ENCODE measurements around the gene FAM83E. TPM values are rescaled to one million over a fixed set of nuclear protein-coding genes. Genes with fewer than 3 reads are reported as not detected.
A peak's percentile ranks its signal among the peaks of the same experiment; 100 is the strongest.

The FAM83E gene
- total RNA-seq, 1 experiment from 2014 or later, result 12.3 TPM

DNA sequence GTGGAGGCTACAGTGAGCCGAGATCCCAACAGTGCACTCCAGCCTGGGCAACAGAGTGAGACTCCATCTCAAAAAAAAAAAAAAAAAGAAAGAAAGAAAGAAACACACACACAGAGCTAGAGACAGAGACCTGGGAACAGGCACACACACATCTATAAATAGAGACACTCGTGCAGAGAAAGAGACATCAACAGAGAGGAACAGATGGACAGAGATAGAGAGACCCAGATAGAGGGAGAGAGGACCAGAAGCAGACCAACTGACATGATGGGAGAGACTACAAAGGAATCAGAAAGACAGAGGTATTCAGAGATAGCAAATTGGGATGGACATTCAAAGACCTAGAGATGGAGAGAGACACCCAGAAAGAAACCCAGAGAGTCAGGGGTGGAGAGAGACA is 33.3 kb upstream of the FAM83E start:
- H3K4me1 ChIP-seq (replicated peaks; ENCODE audit: insufficient read depth), result peaks cover 27% of the 10 kb centered on the region
- peaks cover 27% of the 10 kb centered on the region; the same call in 1 of the 2 replicates for H3F3A ChIP-seq (ENCODE audit: insufficient read depth, low read depth)
- ChIA-PET POLR2A (ENCODE audit: unreplicated experiment) (no interaction called here), CTCF (interaction anchor here (0.7 kb wide), 1 partner anchor 134 kb away, joined by 7 read pairs; no protein-coding TSS in a partner anchor)
- no peaks in the 10 kb centered on the region for H4K20me1 ChIP-seq (ENCODE audit: insufficient read depth)
- H3K27me3 ChIP-seq (ENCODE audit: insufficient read depth, low read depth), result no peaks in the 10 kb centered on the region
- no peaks in the 10 kb centered on the region for H3K36me3 ChIP-seq (ENCODE audit: low read depth)
- H3K79me2 ChIP-seq (ENCODE audit: low read depth), result no peaks in the 10 kb centered on the region
- no peak for DNase-seq
- H3K27ac ChIP-seq, result no peak overlapping the region
- intact Hi-C loops (cut with micrococcal nuclease; ENCODE audit: unreplicated experiment), result loop anchor here (5.0 to 10.0 kb wide), 3 partner anchors 104 to 347 kb away; partner anchors contain the start of genes FTL, FUT1, GYS1 and RUVBL2
- no TSS peak for BruUV-seq (replicated peaks)
- H3K4me2 ChIP-seq, result no peak overlapping the region
- TF ChIP-seq, protein P1, sequence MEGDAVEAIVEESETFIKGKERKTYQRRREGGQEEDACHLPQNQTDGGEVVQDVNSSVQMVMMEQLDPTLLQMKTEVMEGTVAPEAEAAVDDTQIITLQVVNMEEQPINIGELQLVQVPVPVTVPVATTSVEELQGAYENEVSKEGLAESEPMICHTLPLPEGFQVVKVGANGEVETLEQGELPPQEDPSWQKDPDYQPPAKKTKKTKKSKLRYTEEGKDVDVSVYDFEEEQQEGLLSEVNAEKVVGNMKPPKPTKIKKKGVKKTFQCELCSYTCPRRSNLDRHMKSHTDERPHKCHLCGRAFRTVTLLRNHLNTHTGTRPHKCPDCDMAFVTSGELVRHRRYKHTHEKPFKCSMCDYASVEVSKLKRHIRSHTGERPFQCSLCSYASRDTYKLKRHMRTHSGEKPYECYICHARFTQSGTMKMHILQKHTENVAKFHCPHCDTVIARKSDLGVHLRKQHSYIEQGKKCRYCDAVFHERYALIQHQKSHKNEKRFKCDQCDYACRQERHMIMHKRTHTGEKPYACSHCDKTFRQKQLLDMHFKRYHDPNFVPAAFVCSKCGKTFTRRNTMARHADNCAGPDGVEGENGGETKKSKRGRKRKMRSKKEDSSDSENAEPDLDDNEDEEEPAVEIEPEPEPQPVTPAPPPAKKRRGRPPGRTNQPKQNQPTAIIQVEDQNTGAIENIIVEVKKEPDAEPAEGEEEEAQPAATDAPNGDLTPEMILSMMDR (conservative IDR thresholded peaks at IDR 0.05), result no peak
- no peak for TF ChIP-seq EZH2 (IDR thresholded peaks at IDR 0.05; ENCODE audit: low read depth)
- H2AFZ ChIP-seq, result no peak overlapping the region
- no peak overlapping the region for H3K4me3 ChIP-seq
- no peaks in the 10 kb centered on the region for H3K9me3 ChIP-seq (ENCODE audit: insufficient read depth, low read depth)
- H3K9me2 ChIP-seq (ENCODE audit: insufficient read depth), result no peaks in the 10 kb centered on the region

DNA sequence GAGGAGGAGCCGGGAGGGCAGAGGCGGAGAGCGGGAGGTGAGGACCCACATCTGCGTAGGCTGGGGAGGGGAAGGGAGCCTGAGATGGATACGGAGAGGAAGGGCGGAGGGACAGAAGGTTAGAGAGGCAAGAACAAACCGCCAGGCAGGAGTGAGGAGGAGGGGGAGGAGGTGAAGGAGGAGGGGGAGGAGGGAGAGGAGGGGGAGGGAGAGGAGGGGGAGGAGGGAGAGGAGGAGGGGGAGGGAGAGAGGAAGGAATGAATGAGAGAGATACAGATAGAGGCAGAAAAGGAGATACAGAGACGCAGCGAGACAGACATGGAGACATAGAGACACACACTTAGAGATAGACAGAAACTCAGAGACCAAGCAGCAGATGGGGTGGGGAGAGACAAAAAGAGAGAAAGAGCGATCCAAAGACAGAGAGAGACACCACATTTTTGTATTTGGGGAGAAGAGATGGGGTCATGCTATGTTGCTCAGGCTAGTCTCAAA is 31.9 kb upstream of the FAM83E start:
- intact Hi-C loops (cut with micrococcal nuclease; ENCODE audit: unreplicated experiment), result loop anchor here (1.0 to 10.0 kb wide), 8 partner anchors 68 to 348 kb away; partner anchors contain the start of genes FTL, FUT1, GYS1 and RUVBL2
- Histone ChIP-seq H3K27ac (no peak overlapping the region), H3K36me3 (ENCODE audit: low read depth) (no peaks in the 10 kb centered on the region), H3F3A (ENCODE audit: insufficient read depth, low read depth) (peaks cover 30% of the 10 kb centered on the region), H3K27me3 (ENCODE audit: insufficient read depth, low read depth) (no peaks in the 10 kb centered on the region), H3K4me3 (peak overlapping the region; percentile 69), H4K20me1 (ENCODE audit: insufficient read depth) (no peaks in the 10 kb centered on the region), H3K79me2 (ENCODE audit: low read depth) (no peaks in the 10 kb centered on the region), H3K4me2 (peak overlapping the region; percentile 97), H2AFZ (peak overlapping the region; percentile 90), H3K9me2 (ENCODE audit: insufficient read depth) (no peaks in the 10 kb centered on the region), H3K9me3 (ENCODE audit: insufficient read depth, low read depth) (no peaks in the 10 kb centered on the region), H3K4me1 (replicated peaks; ENCODE audit: insufficient read depth) (peaks cover 23% of the 10 kb centered on the region)
- no peak for TF ChIP-seq EZH2 (IDR thresholded peaks at IDR 0.05; ENCODE audit: low read depth)
- TF ChIP-seq, protein P1 (conservative IDR thresholded peaks at IDR 0.05), result no peak
- ChIA-PET CTCF (no interaction called here), POLR2A (ENCODE audit: unreplicated experiment) (no interaction called here)
- DNase-seq, result no peak
- BruUV-seq (replicated peaks), result no TSS peak

DNA sequence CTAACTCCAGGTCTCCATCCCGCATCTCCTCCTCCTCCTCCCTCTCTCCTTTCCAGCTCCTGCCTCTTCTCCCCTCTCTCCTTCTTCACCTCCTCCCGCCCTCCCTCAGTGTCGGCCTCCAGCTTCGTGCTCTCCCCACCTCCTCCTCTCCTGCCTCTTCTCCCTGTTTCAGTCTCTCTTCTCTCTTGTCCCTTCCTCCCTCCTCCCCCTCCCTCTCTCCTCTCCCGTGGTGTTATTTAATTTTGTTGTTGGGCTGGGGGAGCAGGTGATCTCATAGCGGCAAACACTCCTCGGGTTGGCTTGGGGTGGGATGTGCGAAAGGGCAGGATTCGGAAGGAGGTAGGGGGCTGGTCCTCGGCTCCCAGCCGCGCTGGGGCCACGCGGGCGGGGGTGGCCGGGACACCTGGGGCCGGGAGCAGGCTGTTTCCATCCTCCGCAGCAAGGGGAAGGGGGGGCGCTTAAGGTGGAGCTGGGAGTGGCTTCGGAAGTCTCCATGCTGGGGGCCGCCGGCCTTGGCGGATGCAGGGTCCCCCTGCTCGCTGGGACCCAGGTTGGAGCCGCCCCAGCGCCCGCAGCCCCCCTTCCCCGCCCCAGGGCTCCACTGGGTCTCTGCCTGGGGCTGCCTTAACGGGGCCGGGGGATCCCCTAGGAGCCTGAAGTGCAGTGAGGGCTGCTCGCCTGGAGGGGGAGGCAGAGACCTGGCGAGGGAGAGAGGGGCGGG is 31.3 kb upstream of the FAM83E start, which contains the start of gene CA11:
Gene CA11 (minus strand): TSS at position 187 of the 721 bp plus-strand sequence. CDS start 555 bp downstream, outside the sequence.
- H3K4me1 ChIP-seq (replicated peaks; ENCODE audit: insufficient read depth), result peaks cover 23% of the 10 kb centered on the region
- no peaks in the 10 kb centered on the region for H3K79me2 ChIP-seq (ENCODE audit: low read depth)
- POLR2A ChIA-PET (ENCODE audit: unreplicated experiment), result interaction anchor here (0.5 to 0.9 kb wide), 5 partner anchors 81 to 807 kb away, joined by 3 to 7 read pairs (median 5); partner anchors contain the start of gene GYS1
- BruUV-seq (replicated peaks), result no TSS peak
- H2AFZ ChIP-seq, result peak within 1 kb of the TSS; percentile 90
- H3K4me2 ChIP-seq, result peak within 1 kb of the TSS; percentile 97
- no peaks in the 10 kb centered on the region for H3K27me3 ChIP-seq (ENCODE audit: insufficient read depth, low read depth)
- no peaks in the 10 kb centered on the region for H3K9me2 ChIP-seq (ENCODE audit: insufficient read depth)
- peaks cover 30% of the 10 kb centered on the region for H3F3A ChIP-seq (ENCODE audit: insufficient read depth, low read depth)
- peak within 1 kb of the TSS; percentile 69 for H3K4me3 ChIP-seq
- H3K9me3 ChIP-seq (ENCODE audit: insufficient read depth, low read depth), result no peaks in the 10 kb centered on the region
- H3K27ac ChIP-seq, result no peak within 1 kb of the TSS
- TF ChIP-seq, protein P1 (conservative IDR thresholded peaks at IDR 0.05), result peak; percentile 97
- no peak for TF ChIP-seq EZH2 (IDR thresholded peaks at IDR 0.05; ENCODE audit: low read depth)
- H4K20me1 ChIP-seq (ENCODE audit: insufficient read depth), result no peaks in the 10 kb centered on the region
- CTCF ChIA-PET, result interaction anchor here (1.0 kb wide), 1 partner anchor 196 kb away, joined by 4 read pairs; no protein-coding TSS in a partner anchor
- intact Hi-C loops (cut with micrococcal nuclease; ENCODE audit: unreplicated experiment), result loop anchor here (1.0 to 10.0 kb wide), 8 partner anchors 69 to 349 kb away; partner anchors contain the start of genes FTL, FUT1, GYS1 and RUVBL2
- DNase-seq, result peak; percentile 66 to 90
- H3K36me3 ChIP-seq (ENCODE audit: low read depth), result no peaks in the 10 kb centered on the region

Data from PC-9 (cell line).